ENCODE results near the gene PLAU.
"Not testable (repeated sequence)": the region's sequence is repeated elsewhere in the genome, so short reads cannot be mapped to it uniquely, and the experiment has no call there.

Gene PLAU

DNA sequence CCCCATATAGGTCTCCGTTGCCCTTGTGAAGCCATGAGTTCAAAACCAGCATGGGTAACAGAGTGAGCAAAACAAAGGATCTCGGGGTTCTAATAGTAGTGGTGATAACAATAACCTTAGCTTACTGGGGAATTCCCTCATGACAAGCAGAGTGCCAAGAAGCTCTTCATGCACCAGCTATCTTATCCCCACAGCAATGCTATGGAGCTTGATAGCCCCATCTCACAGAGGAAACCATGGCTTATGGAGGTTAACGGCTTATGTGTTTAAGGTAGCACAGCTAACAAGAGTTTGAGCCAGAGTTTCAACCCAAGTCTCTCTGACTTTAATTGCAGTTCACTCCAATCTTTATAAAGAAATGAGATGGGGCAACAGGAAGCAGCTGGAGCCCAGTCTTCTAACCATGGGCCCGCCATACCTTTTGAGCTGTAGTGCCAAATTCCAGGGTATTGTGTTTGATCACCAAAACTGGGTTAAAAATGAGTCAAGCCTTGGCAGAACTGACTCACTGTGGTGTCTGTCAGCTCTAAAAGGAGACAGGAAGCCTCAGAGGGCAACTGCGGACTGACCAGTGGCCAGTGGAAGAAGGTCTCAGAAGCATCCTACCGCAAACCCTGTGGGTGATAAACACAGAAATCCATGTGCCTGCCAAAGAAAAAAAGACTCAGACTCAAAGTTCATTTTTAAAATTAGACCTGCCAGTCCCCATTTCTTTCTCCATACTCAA is 16.5 kb upstream of the PLAU start:
- no peak overlapping the region for H3K4me2 ChIP-seq (ENCODE audit: low read length)

DNA sequence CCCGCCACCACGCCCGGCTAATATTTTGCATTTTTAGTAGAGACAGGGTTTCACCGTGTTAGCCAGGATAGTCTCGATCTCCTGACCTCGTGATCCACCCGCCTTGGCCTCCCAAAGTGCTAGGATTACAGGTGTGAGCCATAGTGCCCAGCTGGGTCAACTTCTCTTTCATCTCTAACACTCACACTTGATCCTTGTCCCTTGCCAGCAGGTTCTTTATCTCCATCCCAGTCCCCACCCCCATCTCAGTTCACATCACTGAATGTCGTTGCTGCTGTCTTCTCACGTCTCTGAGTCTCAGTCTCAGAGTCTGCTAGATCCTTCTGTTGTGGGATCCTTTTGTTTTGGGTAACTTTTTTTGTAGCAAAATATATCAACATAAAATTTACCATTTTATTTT is 15.6 kb upstream of the PLAU start:
- not testable (repeated sequence) for H3K4me2 ChIP-seq (ENCODE audit: low read length); H3K79me2 ChIP-seq (ENCODE audit: control insufficient read depth, low read length); H3K36me3 ChIP-seq (ENCODE audit: control insufficient read depth, low read length); H3F3A ChIP-seq (ENCODE audit: control insufficient read depth, insufficient read depth); H3K27ac ChIP-seq (ENCODE audit: low read depth, low read length); H3K27me3 ChIP-seq (ENCODE audit: control insufficient read depth, low read length); H3K9me2 ChIP-seq (replicated peaks; ENCODE audit: control insufficient read depth, low read length); H3K9me3 ChIP-seq (ENCODE audit: control insufficient read depth, insufficient read depth, low read length); H4K20me1 ChIP-seq (ENCODE audit: control insufficient read depth, insufficient read depth, low read depth, low read length); H3K4me3 ChIP-seq (ENCODE audit: low read length)
- H3K4me1 ChIP-seq (ENCODE audit: control insufficient read depth, low read length) = peaks cover 13% of the 10 kb centered on the region

More for the DNA sequence above, 16.5 kb upstream of the PLAU start:
- Histone ChIP-seq H3K27me3 (ENCODE audit: control insufficient read depth, low read length) (peaks cover 4% of the 10 kb centered on the region; the same call in 1 of the 2 replicates), H4K20me1 (ENCODE audit: control insufficient read depth, insufficient read depth, low read depth, low read length) (no peaks in the 10 kb centered on the region), H3K9me2 (replicated peaks; ENCODE audit: control insufficient read depth, low read length) (no peaks in the 10 kb centered on the region), H3K27ac (ENCODE audit: low read depth, low read length) (no peak overlapping the region), H3K79me2 (ENCODE audit: control insufficient read depth, low read length) (no peaks in the 10 kb centered on the region), H3K36me3 (ENCODE audit: control insufficient read depth, low read length) (no peaks in the 10 kb centered on the region), H3K4me3 (ENCODE audit: low read length) (no peak overlapping the region), H3F3A (ENCODE audit: control insufficient read depth, insufficient read depth) (no peaks in the 10 kb centered on the region), H3K4me1 (ENCODE audit: control insufficient read depth, low read length) (peaks cover 3% of the 10 kb centered on the region), H3K9me3 (ENCODE audit: control insufficient read depth, insufficient read depth, low read length) (no peaks in the 10 kb centered on the region)
- TF ChIP-seq EZH2phosphoT487 (IDR thresholded peaks at IDR 0.05; ENCODE audit: borderline replicate concordance, low read length) = no peak
- TF ChIP-seq, protein P1, sequence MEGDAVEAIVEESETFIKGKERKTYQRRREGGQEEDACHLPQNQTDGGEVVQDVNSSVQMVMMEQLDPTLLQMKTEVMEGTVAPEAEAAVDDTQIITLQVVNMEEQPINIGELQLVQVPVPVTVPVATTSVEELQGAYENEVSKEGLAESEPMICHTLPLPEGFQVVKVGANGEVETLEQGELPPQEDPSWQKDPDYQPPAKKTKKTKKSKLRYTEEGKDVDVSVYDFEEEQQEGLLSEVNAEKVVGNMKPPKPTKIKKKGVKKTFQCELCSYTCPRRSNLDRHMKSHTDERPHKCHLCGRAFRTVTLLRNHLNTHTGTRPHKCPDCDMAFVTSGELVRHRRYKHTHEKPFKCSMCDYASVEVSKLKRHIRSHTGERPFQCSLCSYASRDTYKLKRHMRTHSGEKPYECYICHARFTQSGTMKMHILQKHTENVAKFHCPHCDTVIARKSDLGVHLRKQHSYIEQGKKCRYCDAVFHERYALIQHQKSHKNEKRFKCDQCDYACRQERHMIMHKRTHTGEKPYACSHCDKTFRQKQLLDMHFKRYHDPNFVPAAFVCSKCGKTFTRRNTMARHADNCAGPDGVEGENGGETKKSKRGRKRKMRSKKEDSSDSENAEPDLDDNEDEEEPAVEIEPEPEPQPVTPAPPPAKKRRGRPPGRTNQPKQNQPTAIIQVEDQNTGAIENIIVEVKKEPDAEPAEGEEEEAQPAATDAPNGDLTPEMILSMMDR (IDR thresholded peaks at IDR 0.05; ENCODE audit: low read depth, low read length, poor library complexity, severe bottlenecking) = no peak

DNA sequence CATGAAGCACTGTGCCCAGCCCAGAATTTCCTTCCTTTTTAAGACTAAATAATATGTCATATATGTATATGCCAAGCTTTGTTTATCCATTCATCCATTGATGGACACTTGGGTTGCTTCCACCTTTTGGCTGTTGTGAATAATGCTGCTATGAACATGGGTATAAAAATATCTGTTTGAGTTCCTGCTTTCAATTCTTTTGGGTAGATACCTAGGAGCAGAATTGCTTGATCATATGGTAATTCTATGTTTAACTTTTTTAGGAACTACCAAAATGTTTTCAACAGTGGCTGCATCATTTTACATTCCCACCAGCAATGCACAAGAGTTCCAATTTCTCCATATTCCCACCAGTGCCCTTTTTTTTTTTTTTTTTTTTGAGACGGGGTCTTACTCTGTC is 13.2 kb upstream of the PLAU start:
- H3K27me3 ChIP-seq (ENCODE audit: control insufficient read depth, low read length) = peaks cover 4% of the 10 kb centered on the region; the same call in 1 of the 2 replicates
- no peaks in the 10 kb centered on the region for H3K36me3 ChIP-seq (ENCODE audit: control insufficient read depth, low read length)
- no peaks in the 10 kb centered on the region for H4K20me1 ChIP-seq (ENCODE audit: control insufficient read depth, insufficient read depth, low read depth, low read length)
- no peaks in the 10 kb centered on the region for H3K79me2 ChIP-seq (ENCODE audit: control insufficient read depth, low read length)
- no peaks in the 10 kb centered on the region for H3K9me2 ChIP-seq (replicated peaks; ENCODE audit: control insufficient read depth, low read length)
- no peaks in the 10 kb centered on the region for H3K9me3 ChIP-seq (ENCODE audit: control insufficient read depth, insufficient read depth, low read length)
- TF ChIP-seq, protein P1 (IDR thresholded peaks at IDR 0.05; ENCODE audit: low read depth, low read length, poor library complexity, severe bottlenecking) = no peak
- TF ChIP-seq EZH2phosphoT487 (IDR thresholded peaks at IDR 0.05; ENCODE audit: borderline replicate concordance, low read length) = no peak
- H3F3A ChIP-seq (ENCODE audit: control insufficient read depth, insufficient read depth) = peaks cover 4% of the 10 kb centered on the region; the same call in 1 of the 2 replicates
- H3K4me3 ChIP-seq (ENCODE audit: low read length) = no peak overlapping the region
- H3K4me2 ChIP-seq (ENCODE audit: low read length) = no peak overlapping the region
- peaks cover 26% of the 10 kb centered on the region for H3K4me1 ChIP-seq (ENCODE audit: control insufficient read depth, low read length)
- no peak overlapping the region for H3K27ac ChIP-seq (ENCODE audit: low read depth, low read length)

DNA sequence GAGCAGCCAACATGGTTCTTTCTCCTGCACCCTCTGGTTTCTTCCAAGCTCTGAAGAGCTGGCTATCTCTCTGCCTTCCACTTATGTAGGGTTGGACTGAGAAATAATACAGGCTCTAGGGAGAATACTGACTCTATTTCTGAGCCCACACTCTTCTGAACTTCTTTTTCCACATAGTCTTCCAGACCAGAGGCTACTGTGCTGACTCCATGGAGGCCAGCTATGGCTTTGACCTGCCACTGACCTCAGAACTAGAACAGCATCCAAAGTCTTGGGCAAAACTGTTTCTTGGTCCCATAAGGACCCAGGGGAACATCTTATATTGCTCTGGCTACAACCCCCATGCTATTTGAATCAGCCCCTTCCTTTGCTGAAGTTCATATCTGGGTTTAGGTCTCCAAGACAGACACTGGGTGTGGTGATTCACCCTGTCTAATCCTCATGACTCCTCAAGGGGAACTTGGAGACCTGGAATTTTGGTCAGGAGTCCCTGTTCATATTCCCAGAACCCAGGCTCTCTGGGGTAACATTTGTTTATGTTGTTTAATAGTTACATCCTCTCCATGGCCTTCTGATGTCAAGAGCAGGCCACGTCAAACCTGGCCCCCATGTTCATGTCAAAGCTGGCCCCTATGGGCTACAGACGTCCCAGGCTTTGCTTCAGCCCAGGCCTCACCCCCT is 12.1 kb upstream of the PLAU start:
- no peaks in the 10 kb centered on the region for H4K20me1 ChIP-seq (ENCODE audit: control insufficient read depth, insufficient read depth, low read depth, low read length)
- H3K36me3 ChIP-seq (ENCODE audit: control insufficient read depth, low read length) = no peaks in the 10 kb centered on the region
- no peak overlapping the region for H3K4me3 ChIP-seq (ENCODE audit: low read length)
- TF ChIP-seq EZH2phosphoT487 (IDR thresholded peaks at IDR 0.05; ENCODE audit: borderline replicate concordance, low read length) = no peak
- TF ChIP-seq, protein P1 (IDR thresholded peaks at IDR 0.05; ENCODE audit: low read depth, low read length, poor library complexity, severe bottlenecking) = no peak
- H3K4me2 ChIP-seq (ENCODE audit: low read length) = no peak overlapping the region
- no peaks in the 10 kb centered on the region for H3K79me2 ChIP-seq (ENCODE audit: control insufficient read depth, low read length)
- no peaks in the 10 kb centered on the region for H3K9me2 ChIP-seq (replicated peaks; ENCODE audit: control insufficient read depth, low read length)
- H3K27me3 ChIP-seq (ENCODE audit: control insufficient read depth, low read length) = no peaks in the 10 kb centered on the region
- H3K9me3 ChIP-seq (ENCODE audit: control insufficient read depth, insufficient read depth, low read length) = no peaks in the 10 kb centered on the region
- peaks cover 26% of the 10 kb centered on the region for H3K4me1 ChIP-seq (ENCODE audit: control insufficient read depth, low read length)
- no peak overlapping the region for H3K27ac ChIP-seq (ENCODE audit: low read depth, low read length)
- H3F3A ChIP-seq (ENCODE audit: control insufficient read depth, insufficient read depth) = peaks cover 4% of the 10 kb centered on the region; the same call in 1 of the 2 replicates

All from DOHH2 (cell line).